Epithelial cell of esophagus (primary cell): ENCODE results near the gene GRM7.

Source experiments
- DNase-seq: peaks from one replicate; pipeline ENCODE4 v3.0.0; 2010; ENCODE audit warnings: low read depth
- H3K4me3 ChIP-seq: 2 replicates; pipeline ENCODE4 v1.5.1; 2011; ENCODE audit warnings: mild to moderate bottlenecking, low read length, control low read depth
- TF ChIP-seq, protein P1 (sequence below): IDR thresholded peaks from 2 replicates; pipeline ENCODE4 v1.5.1; 2011; ENCODE audit warnings: low read depth, mild to moderate bottlenecking, low read length, control low read depth, inconsistent platforms; ENCODE audit not compliant: insufficient read depth; ENCODE audit errors: missing control alignments

GRM7 gene

DNA sequence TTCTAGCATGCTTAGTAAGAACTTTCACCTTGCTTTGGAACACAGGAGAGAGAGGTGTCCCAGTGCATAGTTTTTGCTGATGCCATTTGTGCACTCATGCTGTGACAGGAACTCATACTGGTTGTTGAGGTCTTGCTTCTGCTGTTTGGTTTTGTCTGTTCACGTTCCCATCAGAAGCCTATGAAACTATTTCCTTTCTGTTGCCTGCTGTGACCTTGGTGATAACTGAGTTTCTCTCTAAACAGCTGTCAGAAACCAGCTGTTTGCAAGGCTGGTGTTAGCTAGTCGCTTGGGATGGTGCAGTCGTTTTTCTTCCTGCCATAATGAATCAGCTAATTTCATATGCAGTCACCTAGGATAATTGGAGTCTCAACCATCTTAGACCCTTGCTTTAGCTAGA, 724.1 kb downstream of the GRM7 start:
- no peak overlapping the region for H3K4me3 ChIP-seq
- DNase-seq, result no peak
- TF ChIP-seq, protein P1, sequence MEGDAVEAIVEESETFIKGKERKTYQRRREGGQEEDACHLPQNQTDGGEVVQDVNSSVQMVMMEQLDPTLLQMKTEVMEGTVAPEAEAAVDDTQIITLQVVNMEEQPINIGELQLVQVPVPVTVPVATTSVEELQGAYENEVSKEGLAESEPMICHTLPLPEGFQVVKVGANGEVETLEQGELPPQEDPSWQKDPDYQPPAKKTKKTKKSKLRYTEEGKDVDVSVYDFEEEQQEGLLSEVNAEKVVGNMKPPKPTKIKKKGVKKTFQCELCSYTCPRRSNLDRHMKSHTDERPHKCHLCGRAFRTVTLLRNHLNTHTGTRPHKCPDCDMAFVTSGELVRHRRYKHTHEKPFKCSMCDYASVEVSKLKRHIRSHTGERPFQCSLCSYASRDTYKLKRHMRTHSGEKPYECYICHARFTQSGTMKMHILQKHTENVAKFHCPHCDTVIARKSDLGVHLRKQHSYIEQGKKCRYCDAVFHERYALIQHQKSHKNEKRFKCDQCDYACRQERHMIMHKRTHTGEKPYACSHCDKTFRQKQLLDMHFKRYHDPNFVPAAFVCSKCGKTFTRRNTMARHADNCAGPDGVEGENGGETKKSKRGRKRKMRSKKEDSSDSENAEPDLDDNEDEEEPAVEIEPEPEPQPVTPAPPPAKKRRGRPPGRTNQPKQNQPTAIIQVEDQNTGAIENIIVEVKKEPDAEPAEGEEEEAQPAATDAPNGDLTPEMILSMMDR, result no peak

DNA sequence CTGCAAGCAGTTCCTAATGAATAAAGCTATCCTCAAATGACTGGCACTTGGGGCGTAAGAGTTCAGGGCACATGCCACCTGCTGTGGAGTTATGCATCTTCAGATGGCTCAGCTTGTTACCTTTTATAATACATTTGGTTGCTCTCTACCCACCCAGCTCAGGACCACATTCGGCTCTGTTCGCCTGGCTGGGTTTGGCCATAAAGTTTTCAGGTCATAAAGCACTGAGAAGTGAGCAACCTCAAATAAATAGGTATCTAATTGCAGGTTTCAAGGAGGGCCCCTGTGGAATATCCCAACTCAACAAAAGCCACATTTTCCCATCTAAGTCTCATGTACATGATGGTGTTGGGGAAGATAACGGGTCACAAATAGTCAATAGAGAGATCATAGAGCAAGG, 727.3 kb downstream of the GRM7 start:
- TF ChIP-seq, protein P1, result no peak
- no peak overlapping the region for H3K4me3 ChIP-seq
- DNase-seq, result no peak

DNA sequence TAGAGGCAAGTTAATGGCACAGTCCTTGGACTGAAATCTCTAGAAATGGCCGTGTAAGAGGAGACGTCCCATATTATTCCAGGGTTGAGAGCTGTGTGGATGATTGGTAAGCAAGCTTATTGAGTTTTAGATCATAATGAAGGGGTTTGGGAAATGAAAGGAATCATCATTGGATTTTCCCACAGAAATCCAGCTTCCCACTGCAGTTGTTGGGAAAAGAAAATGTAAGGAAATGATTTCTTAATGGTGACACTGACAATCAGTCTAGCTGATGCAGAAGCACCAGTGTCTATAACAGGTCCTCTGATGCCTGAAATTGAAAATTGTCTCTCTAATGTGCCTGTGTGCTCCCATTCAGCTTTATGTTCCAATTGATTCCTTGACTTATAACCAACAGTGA, 728.6 kb downstream of the GRM7 start:
- no peak overlapping the region for H3K4me3 ChIP-seq
- TF ChIP-seq, protein P1, result no peak
- DNase-seq, result no peak

DNA sequence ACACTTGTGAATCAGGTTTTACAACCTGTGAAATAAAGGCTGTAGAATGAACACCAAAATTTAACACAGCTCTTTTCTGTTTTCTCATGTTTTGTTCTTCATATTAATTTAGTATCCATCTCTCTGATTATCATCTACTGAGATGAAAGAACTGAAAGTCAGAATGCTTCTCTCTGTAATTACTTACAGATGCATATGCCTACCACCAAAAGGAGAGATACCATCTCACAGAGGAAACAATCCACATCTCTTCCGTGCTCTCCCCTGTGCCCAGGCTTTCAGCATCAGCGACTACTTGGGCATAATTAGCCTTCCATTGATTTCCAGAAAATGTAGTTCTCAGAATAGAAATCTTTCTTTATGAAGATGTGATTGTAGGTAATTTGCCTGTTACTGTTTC, 741.4 kb downstream of the GRM7 start:
- TF ChIP-seq, protein P1, result no peak
- DNase-seq, result no peak
- no peak overlapping the region for H3K4me3 ChIP-seq

DNA sequence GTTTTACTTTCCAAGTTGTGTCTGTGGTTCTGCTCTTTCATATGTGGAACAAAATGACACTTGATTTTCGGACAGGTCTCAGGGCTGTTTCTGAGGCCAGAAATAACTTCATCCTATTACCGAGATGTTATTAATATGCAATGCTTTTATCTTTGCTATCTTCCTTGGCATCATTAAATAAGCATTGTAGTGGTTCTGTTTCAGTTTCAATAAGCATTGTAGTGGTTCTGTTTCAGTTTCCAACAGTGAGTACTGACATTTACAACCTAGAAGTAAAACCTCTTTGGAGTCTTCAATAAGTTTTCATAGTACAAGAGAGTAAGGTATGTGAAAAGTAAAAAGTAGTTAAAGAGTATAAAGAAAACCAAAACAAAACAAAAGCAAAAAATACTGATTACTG, 746.2 kb downstream of the GRM7 start:
- TF ChIP-seq, protein P1, result no peak

DNA sequence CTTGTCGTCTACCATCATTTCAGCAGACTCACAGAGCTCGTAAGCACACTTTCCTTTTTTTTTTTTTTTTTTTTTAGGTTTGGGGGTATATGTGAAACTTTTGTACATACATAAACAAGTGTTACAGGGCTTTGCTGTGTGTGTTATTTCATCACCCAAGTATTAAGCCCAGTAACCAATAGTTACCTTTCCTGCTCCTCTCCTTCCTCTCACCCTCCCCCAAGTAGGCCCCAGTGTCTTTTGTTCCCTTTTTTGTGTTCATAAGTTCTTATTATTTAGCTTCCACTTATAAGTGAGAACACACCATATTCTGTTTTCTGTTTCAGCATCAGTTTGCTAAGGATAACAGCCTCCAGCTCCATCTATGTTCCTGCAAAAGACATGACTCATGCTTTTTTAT, 746.8 kb downstream of the GRM7 start:
- DNase-seq, result no peak
- H3K4me3 ChIP-seq, result no peak overlapping the region

More for the DNA sequence above, 746.2 kb downstream of the GRM7 start:
- no peak overlapping the region for H3K4me3 ChIP-seq
- no peak for DNase-seq

DNA sequence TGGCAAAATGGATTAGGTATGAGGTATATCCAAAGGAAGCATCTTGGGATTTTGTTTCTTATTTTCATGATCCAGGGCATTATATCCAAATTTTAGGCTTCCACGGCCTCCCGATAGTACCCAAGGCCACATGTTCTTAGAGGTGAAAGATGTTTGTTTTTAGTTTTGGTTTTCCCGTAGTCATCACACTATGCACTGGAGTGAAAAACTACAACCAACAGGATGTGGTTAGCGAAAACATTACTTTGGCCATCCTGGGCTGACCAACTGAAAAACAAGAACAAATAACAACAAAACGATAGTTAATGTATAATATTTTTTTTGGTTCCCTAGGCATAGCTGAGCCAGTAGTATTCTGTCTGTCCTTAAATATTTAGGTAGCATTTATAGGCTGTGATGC, 749.7 kb downstream of the GRM7 start:
- DNase-seq, result no peak
- no peak overlapping the region for H3K4me3 ChIP-seq
- TF ChIP-seq, protein P1, result no peak

More for the DNA sequence above, 746.8 kb downstream of the GRM7 start:
- TF ChIP-seq, protein P1, result no peak
